Hepatocyte (in vitro differentiated cells): ENCODE data around the gene ADGRL1. TPM values are rescaled to one million over a fixed set of nuclear protein-coding genes. Genes with fewer than 3 reads are reported as not detected.
"Not testable (repeated sequence)": the region's sequence is repeated elsewhere in the genome, so short reads cannot be mapped to it uniquely, and the experiment has no call there.

Experiments
- DNase-seq: peaks from one replicate; pipeline ENCODE4 v3.0.0-alpha.2; 2016; ENCODE audit warnings: low spot score
- H2AFZ ChIP-seq: fragments of 200-600 bp; sonication (generic); 2 replicates; pipeline ENCODE4 v1.6.0; 2016; ENCODE audit warnings: antibody characterized with exemption, mild to moderate bottlenecking
- H3K27ac ChIP-seq: fragments of 200-600 bp; sonication (generic); 2 replicates; pipeline ENCODE4 v1.5.1; 2016; ENCODE audit warnings: mild to moderate bottlenecking
- H3K27me3 ChIP-seq: fragments of 200-600 bp; sonication (generic); 2 replicates; pipeline ENCODE4 v1.6.1; 2016
- H3K36me3 ChIP-seq: fragments of 200-600 bp; sonication (generic); replicated peaks from 2 replicates; pipeline ENCODE4 v1.5.1; 2016; ENCODE audit warnings: low read depth; ENCODE audit not compliant: insufficient read depth
- H3K4me1 ChIP-seq: fragments of 200-600 bp; sonication (generic); 2 replicates; pipeline ENCODE4 v1.5.1; 2016; ENCODE audit warnings: mild to moderate bottlenecking, moderate library complexity; ENCODE audit not compliant: insufficient read depth
- H3K4me2 ChIP-seq: fragments of 200-600 bp; sonication (generic); 2 replicates; pipeline ENCODE4 v1.6.0; 2016
- H3K4me3 ChIP-seq: fragments of 200-600 bp; sonication (generic); 2 replicates; pipeline ENCODE4 v1.5.1; 2016; ENCODE audit warnings: mild to moderate bottlenecking
- H3K79me2 ChIP-seq: fragments of 200-600 bp; sonication (generic); 2 replicates; pipeline ENCODE4 v1.6.0; 2017; ENCODE audit warnings: mild to moderate bottlenecking
- H3K9me2 ChIP-seq: fragments of 200-600 bp; sonication (generic); replicated peaks from 2 replicates; pipeline ENCODE4 v1.6.0; 2017; ENCODE audit warnings: mild to moderate bottlenecking; ENCODE audit not compliant: insufficient read depth
- H3K9me3 ChIP-seq: fragments of 200-600 bp; sonication (generic); 2 replicates; pipeline ENCODE4 v1.5.1; 2016; ENCODE audit warnings: low read depth, mild to moderate bottlenecking
- H4K20me1 ChIP-seq: fragments of 200-600 bp; sonication (generic); 2 replicates; pipeline ENCODE4 v1.6.0; 2016; ENCODE audit warnings: mild to moderate bottlenecking; ENCODE audit not compliant: insufficient read depth, poor library complexity, severe bottlenecking
- EZH2 ChIP-seq: fragments of 200-600 bp; sonication (generic); IDR thresholded peaks from 2 replicates; pipeline ENCODE4 v1.6.1; 2016; ENCODE audit warnings: antibody characterized with exemption, mild to moderate bottlenecking, borderline replicate concordance
- EZH2phosphoT487 ChIP-seq: fragments of 200-600 bp; sonication (generic); IDR thresholded peaks from one replicate; pipeline ENCODE4 v1.6.1; 2018; ENCODE audit warnings: antibody characterized with exemption, mild to moderate bottlenecking, low read depth, moderate library complexity; ENCODE audit not compliant: unreplicated experiment, severe bottlenecking
- WGBS: methylation state at CpG from one replicate; pipeline ENCODE4 v1.1.6; 2016; ENCODE audit warnings: low lambda C conversion rate; ENCODE audit errors: missing lambda C conversion rate; 5-methylcytosine and 5-hydroxymethylcytosine counted together
- polyA plus RNA-seq: library from polyadenylated mRNA; unstranded; fragments of >200 nt; fragmentation: Nextera tagmentation; extraction: Ambion mirVana; gene quantifications from 2 replicates; pipeline ENCODE4 v1.2.1, GENCODE V29; 2016
- total RNA-seq: library from RNA; depleted of rRNA; stranded (reverse); fragments of >200 nt; gene quantifications from 2 replicates; pipeline ENCODE4 v1.2.3, GENCODE V29; 2014
- TF ChIP-seq, protein P1 (sequence below): fragments of 200-600 bp; sonication (generic); IDR thresholded peaks from 2 replicates; pipeline ENCODE4 v1.5.1; 2016; ENCODE audit warnings: antibody characterized with exemption, mild to moderate bottlenecking; ENCODE audit not compliant: poor library complexity

The ADGRL1 gene
- total and polyA plus RNA-seq, 2 experiments from 2014 or later: 11.5 to 11.9 TPM

DNA sequence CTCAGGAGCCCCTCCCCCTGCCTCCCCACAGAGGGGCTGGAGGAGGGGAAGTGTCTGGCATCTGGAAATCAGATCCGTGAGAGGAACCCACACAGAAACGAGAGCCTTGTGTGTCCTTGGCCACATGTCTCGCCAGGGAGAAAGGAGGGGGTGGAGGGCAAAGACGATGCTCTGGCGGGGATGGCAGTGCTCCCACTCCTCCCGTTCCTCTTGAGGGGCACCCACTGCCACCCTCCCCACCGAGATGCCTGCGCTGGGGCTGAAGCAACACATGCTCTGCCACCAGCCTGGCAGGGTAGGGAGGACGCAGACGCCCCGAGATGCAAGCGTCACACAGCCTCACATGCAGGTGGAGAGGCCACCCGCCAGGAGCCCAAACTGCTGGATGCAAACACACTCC lies 2.8 kb downstream of the ADGRL1 start:
- Histone ChIP-seq H3K79me2 (peaks cover 63% of the 10 kb centered on the region), H4K20me1 (peaks cover 16% of the 10 kb centered on the region), H3K27ac (no peak overlapping the region), H2AFZ (no peak overlapping the region), H3K9me3 (no peaks in the 10 kb centered on the region), H3K4me3 (no peak overlapping the region), H3K27me3 (no peaks in the 10 kb centered on the region), H3K4me1 (peaks cover 5% of the 10 kb centered on the region), H3K36me3 (no peaks in the 10 kb centered on the region), H3K4me2 (no peak overlapping the region), H3K9me2 (no peaks in the 10 kb centered on the region)
- WGBS: 56% methylated on average over 12 of the region's 13 CpGs
- DNase-seq: no peak
- TF ChIP-seq, protein P1, sequence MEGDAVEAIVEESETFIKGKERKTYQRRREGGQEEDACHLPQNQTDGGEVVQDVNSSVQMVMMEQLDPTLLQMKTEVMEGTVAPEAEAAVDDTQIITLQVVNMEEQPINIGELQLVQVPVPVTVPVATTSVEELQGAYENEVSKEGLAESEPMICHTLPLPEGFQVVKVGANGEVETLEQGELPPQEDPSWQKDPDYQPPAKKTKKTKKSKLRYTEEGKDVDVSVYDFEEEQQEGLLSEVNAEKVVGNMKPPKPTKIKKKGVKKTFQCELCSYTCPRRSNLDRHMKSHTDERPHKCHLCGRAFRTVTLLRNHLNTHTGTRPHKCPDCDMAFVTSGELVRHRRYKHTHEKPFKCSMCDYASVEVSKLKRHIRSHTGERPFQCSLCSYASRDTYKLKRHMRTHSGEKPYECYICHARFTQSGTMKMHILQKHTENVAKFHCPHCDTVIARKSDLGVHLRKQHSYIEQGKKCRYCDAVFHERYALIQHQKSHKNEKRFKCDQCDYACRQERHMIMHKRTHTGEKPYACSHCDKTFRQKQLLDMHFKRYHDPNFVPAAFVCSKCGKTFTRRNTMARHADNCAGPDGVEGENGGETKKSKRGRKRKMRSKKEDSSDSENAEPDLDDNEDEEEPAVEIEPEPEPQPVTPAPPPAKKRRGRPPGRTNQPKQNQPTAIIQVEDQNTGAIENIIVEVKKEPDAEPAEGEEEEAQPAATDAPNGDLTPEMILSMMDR: no peak
- no peak for TF ChIP-seq EZH2phosphoT487
- no peak for TF ChIP-seq EZH2

DNA sequence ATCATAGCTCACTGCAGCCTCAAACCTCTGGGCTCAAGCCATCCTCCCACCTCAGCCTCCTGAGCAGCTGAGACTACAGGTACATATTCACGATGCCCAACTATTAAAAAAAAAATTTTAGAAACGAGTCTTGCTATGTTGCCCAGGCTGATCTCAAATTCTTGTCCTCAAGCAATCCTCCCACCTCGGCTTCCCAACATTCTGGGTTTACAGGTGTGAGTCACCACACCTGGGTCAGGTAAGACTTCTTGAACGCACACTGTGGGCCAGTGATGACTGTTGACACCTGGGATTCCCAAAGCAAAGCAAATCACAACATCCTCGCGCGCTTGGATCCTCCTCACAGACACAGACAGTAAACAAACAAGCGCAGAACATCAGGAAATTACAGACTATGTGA lies 4.5 kb downstream of the ADGRL1 start:
- Histone ChIP-seq H4K20me1 (peaks cover 18% of the 10 kb centered on the region), H3K79me2 (peaks cover 78% of the 10 kb centered on the region)
- not testable (repeated sequence) for H3K4me1 ChIP-seq, H3K36me3 ChIP-seq, H3K9me2 ChIP-seq, H3K9me3 ChIP-seq, H3K4me2 ChIP-seq, H3K27me3 ChIP-seq, H3K4me3 ChIP-seq, H3K27ac ChIP-seq, DNase-seq, H2AFZ ChIP-seq
- WGBS: 83% methylated on average over 8 of the region's 8 CpGs

DNA sequence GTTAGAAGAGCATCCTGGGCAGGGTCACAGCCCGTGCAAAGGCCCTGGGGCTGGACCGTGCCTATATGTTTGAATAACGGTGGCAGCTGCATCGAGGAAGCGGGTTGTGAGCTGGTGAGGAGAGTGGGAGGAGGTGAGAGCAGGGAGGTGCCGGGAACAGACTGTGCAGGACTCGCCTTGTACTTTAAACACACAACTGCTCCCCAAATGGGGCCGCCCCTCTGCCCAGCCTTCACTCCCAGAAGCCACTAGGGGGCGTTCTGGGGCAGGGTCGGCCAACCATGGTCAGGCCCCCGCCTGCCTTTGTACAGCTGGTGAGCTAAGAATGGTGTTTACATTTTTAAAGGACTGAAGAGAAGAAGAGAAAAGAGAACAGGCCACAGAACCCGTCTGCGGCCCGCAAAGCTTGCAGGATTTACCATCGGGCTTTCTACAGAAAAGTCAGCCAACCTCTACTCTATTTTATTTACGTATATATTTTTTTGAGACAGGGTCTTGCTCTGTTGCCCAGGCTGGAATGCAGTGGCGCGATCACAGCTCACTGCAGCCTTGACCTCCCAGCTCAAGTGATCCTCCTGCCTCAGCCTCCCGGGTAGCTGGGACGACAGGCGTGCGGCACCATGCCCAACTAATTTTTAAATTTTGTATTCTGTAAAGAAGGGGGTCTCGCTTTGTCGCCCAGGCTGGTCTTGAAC lies 5.7 kb downstream of the ADGRL1 start:
- H2AFZ ChIP-seq, H3K4me3 ChIP-seq, H3K27me3 ChIP-seq, H3K9me3 ChIP-seq, H3K36me3 ChIP-seq, H3K4me2 ChIP-seq, H3K4me1 ChIP-seq, H3K9me2 ChIP-seq: not testable (repeated sequence)
- Histone ChIP-seq H4K20me1 (peaks cover 21% of the 10 kb centered on the region), H3K27ac (peak overlapping the region; percentile 34), H3K79me2 (peaks cover 75% of the 10 kb centered on the region)
- 75% methylated on average over 24 of the region's 24 CpGs for WGBS
- TF ChIP-seq, protein P1: peak; percentile 63
- peak; percentile 56 for DNase-seq

DNA sequence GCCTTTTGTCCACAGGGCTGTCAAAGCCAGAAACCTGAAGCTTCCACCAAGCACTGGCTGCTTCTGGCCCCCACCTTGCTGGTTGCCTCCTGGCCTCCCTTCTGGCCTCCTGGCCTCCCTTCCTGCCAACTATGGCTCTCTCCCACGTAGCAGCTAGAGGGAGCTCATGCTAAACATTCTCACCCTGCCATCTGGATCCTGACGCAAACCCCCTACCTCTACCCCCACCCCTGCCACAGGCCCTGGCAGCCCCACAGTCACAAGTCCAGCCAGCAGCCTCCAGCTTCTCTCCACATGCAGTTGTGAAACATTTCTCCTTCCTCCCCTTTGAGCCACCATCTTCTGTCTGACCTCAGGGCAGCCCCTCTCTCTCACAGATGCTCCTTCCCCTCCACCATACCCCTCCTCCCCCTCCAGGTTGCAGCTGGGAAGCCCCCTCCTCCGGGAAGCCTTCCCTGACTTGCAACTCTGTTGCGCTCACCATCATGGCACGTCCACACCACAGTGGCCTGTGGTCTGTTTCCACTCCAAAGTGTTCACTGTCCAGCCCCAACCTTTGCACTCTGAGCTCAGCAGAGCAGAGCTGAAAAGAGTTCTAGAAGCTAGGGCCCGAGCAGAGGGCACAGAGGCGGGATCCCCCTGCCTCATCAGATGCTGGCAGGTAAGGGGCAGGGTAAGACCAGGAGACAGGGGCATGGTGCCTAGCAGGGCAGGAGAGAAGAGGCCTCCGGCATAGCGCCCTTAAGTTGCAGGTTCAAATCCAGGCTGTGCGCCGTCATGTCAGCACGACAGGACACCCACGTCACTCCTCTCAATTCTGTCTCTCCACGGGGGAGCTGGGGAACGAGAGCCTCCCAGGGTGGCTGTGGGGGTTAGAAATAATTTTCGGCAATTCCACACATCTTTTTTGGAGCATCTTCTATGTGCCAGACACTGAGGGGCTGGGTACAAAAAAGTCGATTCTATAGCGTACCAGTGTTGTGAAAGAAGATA lies 7.3 kb downstream of the ADGRL1 start:
- peaks cover 68% of the 10 kb centered on the region for H3K79me2 ChIP-seq
- WGBS: 88% methylated on average over 18 of the region's 18 CpGs

More for the DNA sequence above, 7.3 kb downstream of the ADGRL1 start:
- TF ChIP-seq, protein P1: no peak
- TF ChIP-seq EZH2 (no peak), EZH2phosphoT487 (no peak)
- H3K4me2 ChIP-seq: no peak overlapping the region
- no peaks in the 10 kb centered on the region for H3K27me3 ChIP-seq
- H3K36me3 ChIP-seq: no peaks in the 10 kb centered on the region
- no peaks in the 10 kb centered on the region for H3K9me3 ChIP-seq
- H2AFZ ChIP-seq: no peak overlapping the region
- H4K20me1 ChIP-seq: peaks cover 25% of the 10 kb centered on the region
- no peak overlapping the region for H3K27ac ChIP-seq
- H3K4me1 ChIP-seq: peaks cover 5% of the 10 kb centered on the region
- peak; percentile 15 for DNase-seq
- H3K9me2 ChIP-seq: no peaks in the 10 kb centered on the region
- no peak overlapping the region for H3K4me3 ChIP-seq
